GM12864 (cell line): ENCODE data around the gene TMEM144.

Experiments used
- DNase-seq: peaks from one replicate; pipeline ENCODE4 v3.0.0-alpha.2; 2011; ENCODE audit warnings: low read depth
- H3K4me3 ChIP-seq: 2 replicates; pipeline ENCODE4 v1.5.1; 2011; ENCODE audit warnings: mild to moderate bottlenecking, low read depth, low read length, control low read depth
- CTCF ChIP-seq: IDR thresholded peaks from 2 replicates; pipeline ENCODE4 v1.5.1; 2011; ENCODE audit warnings: low read depth, mild to moderate bottlenecking, moderate library complexity, low read length, control low read depth, inconsistent platforms; ENCODE audit errors: missing control alignments

Gene TMEM144

GRCh38 chr4:158295053-158295452 is 84.8 kb downstream of the TMEM144 start:
- no peak for TF ChIP-seq CTCF
- no peak overlapping the region for H3K4me3 ChIP-seq
- no peak for DNase-seq

- H3K4me3 ChIP-seq: no peak overlapping the region
- TF ChIP-seq CTCF: no peak
- DNase-seq: no peak
Measured at GRCh38 chr4:158297866-158298265, 87.6 kb downstream of the TMEM144 start.

- no peak overlapping the region for H3K4me3 ChIP-seq
- DNase-seq: no peak
- no peak for TF ChIP-seq CTCF
Measured at GRCh38 chr4:158299459-158300007, 89.2 kb downstream of the TMEM144 start.

GRCh38 chr4:158300012-158300411 is 89.7 kb downstream of the TMEM144 start:
- no peak for DNase-seq
- H3K4me3 ChIP-seq: no peak overlapping the region
- no peak for TF ChIP-seq CTCF

- no peak for TF ChIP-seq CTCF
- no peak overlapping the region for H3K4me3 ChIP-seq
- no peak for DNase-seq
Measured at GRCh38 chr4:158302076-158302866, 92.0 kb downstream of the TMEM144 start.

- no peak for TF ChIP-seq CTCF
- DNase-seq: no peak
Measured at GRCh38 chr4:158304694-158305093, 94.4 kb downstream of the TMEM144 start.

More at GRCh38 chr4:158304694-158305093, 94.4 kb downstream of the TMEM144 start:
- H3K4me3 ChIP-seq: no peak overlapping the region
